ENCODE measurements around the gene ELK3.

DNA sequence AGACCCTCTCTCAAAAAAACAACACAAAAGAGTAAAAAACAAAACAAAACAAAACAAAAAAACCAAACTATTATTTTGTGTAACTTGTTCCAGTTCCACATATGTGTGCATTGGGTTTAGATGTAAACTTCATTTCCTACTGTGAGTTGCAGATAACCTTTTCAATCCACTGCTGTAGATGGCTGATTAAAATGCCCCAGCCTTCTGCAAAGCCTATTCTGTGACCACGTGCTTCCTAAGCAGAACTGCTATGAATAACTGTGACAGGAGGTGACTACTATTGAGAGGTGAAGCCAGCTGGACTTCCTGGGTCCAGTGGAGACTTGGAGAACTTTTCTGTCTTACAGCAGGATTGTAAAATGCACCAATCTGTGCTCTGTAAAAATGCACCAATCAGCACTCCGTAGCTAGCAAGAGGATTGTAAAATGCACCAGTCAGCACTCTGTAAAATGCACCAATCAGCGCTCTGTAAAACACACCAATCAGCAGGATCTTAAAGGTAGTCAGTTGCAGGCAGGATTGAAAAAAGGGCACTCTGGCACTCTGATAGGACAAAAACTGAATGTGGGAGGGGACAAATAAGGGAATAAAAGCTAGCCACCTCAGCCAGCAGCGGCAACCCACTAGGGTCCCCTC lies 10.3 kb upstream of the ELK3 start:
- TF ChIP-seq, protein P1, sequence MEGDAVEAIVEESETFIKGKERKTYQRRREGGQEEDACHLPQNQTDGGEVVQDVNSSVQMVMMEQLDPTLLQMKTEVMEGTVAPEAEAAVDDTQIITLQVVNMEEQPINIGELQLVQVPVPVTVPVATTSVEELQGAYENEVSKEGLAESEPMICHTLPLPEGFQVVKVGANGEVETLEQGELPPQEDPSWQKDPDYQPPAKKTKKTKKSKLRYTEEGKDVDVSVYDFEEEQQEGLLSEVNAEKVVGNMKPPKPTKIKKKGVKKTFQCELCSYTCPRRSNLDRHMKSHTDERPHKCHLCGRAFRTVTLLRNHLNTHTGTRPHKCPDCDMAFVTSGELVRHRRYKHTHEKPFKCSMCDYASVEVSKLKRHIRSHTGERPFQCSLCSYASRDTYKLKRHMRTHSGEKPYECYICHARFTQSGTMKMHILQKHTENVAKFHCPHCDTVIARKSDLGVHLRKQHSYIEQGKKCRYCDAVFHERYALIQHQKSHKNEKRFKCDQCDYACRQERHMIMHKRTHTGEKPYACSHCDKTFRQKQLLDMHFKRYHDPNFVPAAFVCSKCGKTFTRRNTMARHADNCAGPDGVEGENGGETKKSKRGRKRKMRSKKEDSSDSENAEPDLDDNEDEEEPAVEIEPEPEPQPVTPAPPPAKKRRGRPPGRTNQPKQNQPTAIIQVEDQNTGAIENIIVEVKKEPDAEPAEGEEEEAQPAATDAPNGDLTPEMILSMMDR (IDR thresholded peaks at IDR 0.05) = no peak
- no peak for TF ChIP-seq POLR2A (IDR thresholded peaks at IDR 0.05)

Measured in adrenal gland (tissue), 5 donors.